ENCODE measurements around the gene REL. TPM values are rescaled to one million over a fixed set of nuclear protein-coding genes. Genes with fewer than 3 reads are reported as not detected.
"Not testable (repeated sequence)": the region's sequence is repeated elsewhere in the genome, so short reads cannot be mapped to it uniquely, and the experiment has no call there.

Gene REL
- total RNA-seq, 1 experiment from 2014 or later, result 6.2 TPM

DNA sequence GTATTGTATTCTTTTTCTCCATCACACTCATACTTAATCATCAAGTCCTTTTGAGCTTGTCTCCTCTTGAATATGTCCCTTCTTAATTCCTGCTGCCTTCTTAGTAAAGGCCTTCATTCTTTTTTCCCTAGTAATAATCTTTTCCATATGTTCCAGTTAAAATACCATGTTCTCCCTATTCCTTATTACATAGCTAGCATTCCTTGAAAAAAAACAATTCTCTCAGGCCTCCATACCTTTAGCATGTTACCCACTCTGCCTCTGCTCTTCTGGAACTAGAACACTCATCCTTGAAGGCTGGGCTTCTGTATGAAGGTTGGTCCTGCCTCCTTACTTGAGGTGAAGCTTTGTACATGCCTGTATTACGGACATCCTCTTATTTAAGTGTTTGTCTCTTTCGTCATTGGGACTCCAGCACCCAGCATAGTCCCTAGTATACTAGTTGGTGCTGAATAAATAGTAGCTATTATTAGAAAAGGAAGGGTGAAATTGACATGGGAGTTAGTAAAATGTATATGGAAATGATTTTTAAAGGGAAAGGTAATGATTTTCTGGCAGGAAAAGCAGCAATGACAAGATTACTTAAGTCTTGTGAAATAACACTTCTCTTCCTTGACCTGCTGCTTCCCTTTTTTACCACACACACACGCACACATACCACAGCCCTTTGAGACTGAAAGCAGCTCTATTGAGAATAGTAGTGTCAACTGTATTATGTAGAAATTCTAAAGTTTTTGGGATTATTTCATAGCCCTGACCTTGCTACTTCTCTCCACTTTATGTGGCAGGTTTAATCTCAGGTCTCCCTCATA, 45.6 kb downstream of the REL start:
- H2AK5ac ChIP-seq (ENCODE audit: insufficient read length, low read length), result no peak overlapping the region
- no peak overlapping the region for H2BK20ac ChIP-seq (ENCODE audit: low read depth, low read length, poor library complexity, severe bottlenecking)
- no peak overlapping the region for H3K4me2 ChIP-seq (ENCODE audit: insufficient read depth, insufficient read length, low read length)
- H4K20me1 ChIP-seq (ENCODE audit: control insufficient read depth, insufficient read depth, insufficient read length), result no peaks in the 10 kb centered on the region
- no peaks in the 10 kb centered on the region for H3K23me2 ChIP-seq (ENCODE audit: insufficient read length, low read depth, low read length, poor library complexity, severe bottlenecking)
- no peak overlapping the region for H3K18ac ChIP-seq (ENCODE audit: insufficient read length, low read depth, low read length)
- H3K27ac Mint-ChIP-seq, result peak overlapping the region in 2 of 3 experiments; percentile 0 to 17; a peak in 2 of 7 replicates
- no peak overlapping the region for H3K56ac ChIP-seq (ENCODE audit: insufficient read length, low read depth, low read length)
- no peaks in the 10 kb centered on the region for H3K9me3 Mint-ChIP-seq
- no peak overlapping the region for H2BK5ac ChIP-seq (ENCODE audit: insufficient read length, low read length)
- no peak overlapping the region for H3K23ac ChIP-seq (ENCODE audit: insufficient read length, low read depth, low read length)
- peaks cover 6% of the 10 kb centered on the region for H3K4me1 ChIP-seq (ENCODE audit: insufficient read depth, low read length)
- no peaks in the 10 kb centered on the region for H3K27me3 ChIP-seq (ENCODE audit: insufficient read depth, low read length)
- H3K36me3 Mint-ChIP-seq (ENCODE audit: insufficient read depth in 1 of 3, low read depth in 3 of 3), result peaks cover 4 to 13% (median 6%) of the 10 kb centered on the region in 3 experiments; a peak in 5 of 7 replicates
- WGBS (ENCODE audit: extremely low coverage, insufficient read length, low lambda C conversion rate), result no CpG with 5 or more reads among the region's 3 CpGs
- no peak overlapping the region for H3K9ac ChIP-seq (ENCODE audit: extremely low read depth, insufficient read length, low read length)
- no peak overlapping the region for H3T11ph ChIP-seq (ENCODE audit: low read length)
- no peak overlapping the region for H2BK120ac ChIP-seq (ENCODE audit: low read depth, low read length, poor library complexity, severe bottlenecking)
- H3K14ac ChIP-seq (ENCODE audit: insufficient read depth, low read length), result no peak overlapping the region
- H3K79me1 ChIP-seq (ENCODE audit: insufficient read depth, low read depth, low read length, poor library complexity, severe bottlenecking), result no peaks in the 10 kb centered on the region
- H4K5ac ChIP-seq (ENCODE audit: insufficient read length, low read depth, low read length), result no peak overlapping the region
- H3K4me3 Mint-ChIP-seq, result no peak overlapping the region
- H3K4me1 Mint-ChIP-seq, result peaks cover 9 to 12% of the 10 kb centered on the region in 2 experiments
- no peaks in the 10 kb centered on the region for H3K79me2 ChIP-seq (ENCODE audit: insufficient read depth, low read length)
- H4K91ac ChIP-seq (ENCODE audit: insufficient read length, low read depth, low read length), result no peak overlapping the region
- no peak overlapping the region for H4K8ac ChIP-seq (replicated peaks; ENCODE audit: insufficient read length, low read depth, low read length)
- no peak overlapping the region for H3K4ac ChIP-seq (ENCODE audit: low read depth, low read length)
- H2AFZ ChIP-seq (ENCODE audit: low read length), result no peak overlapping the region
- H3K27ac ChIP-seq (ENCODE audit: insufficient read length, low read depth, low read length), result no peak overlapping the region
- TF ChIP-seq, protein P1, sequence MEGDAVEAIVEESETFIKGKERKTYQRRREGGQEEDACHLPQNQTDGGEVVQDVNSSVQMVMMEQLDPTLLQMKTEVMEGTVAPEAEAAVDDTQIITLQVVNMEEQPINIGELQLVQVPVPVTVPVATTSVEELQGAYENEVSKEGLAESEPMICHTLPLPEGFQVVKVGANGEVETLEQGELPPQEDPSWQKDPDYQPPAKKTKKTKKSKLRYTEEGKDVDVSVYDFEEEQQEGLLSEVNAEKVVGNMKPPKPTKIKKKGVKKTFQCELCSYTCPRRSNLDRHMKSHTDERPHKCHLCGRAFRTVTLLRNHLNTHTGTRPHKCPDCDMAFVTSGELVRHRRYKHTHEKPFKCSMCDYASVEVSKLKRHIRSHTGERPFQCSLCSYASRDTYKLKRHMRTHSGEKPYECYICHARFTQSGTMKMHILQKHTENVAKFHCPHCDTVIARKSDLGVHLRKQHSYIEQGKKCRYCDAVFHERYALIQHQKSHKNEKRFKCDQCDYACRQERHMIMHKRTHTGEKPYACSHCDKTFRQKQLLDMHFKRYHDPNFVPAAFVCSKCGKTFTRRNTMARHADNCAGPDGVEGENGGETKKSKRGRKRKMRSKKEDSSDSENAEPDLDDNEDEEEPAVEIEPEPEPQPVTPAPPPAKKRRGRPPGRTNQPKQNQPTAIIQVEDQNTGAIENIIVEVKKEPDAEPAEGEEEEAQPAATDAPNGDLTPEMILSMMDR (conservative IDR thresholded peaks at IDR 0.05), result no peak
- H2BK12ac ChIP-seq (ENCODE audit: insufficient read length, low read depth, low read length), result no peak overlapping the region
- DNase-seq, result no peak
- H2BK15ac ChIP-seq (ENCODE audit: low read depth, low read length), result no peak overlapping the region
- H3K27me3 Mint-ChIP-seq (ENCODE audit: low read depth), result no peaks in the 10 kb centered on the region
- H3K9me3 ChIP-seq (ENCODE audit: control insufficient read depth, low read depth, low read length), result no peaks in the 10 kb centered on the region

- DNase-seq; H3T11ph ChIP-seq (ENCODE audit: low read length); H2BK15ac ChIP-seq (ENCODE audit: low read depth, low read length); H3K27me3 ChIP-seq (ENCODE audit: insufficient read depth, low read length); H3K9me3 ChIP-seq (ENCODE audit: control insufficient read depth, low read depth, low read length); H2BK5ac ChIP-seq (ENCODE audit: insufficient read length, low read length); H2BK120ac ChIP-seq (ENCODE audit: low read depth, low read length, poor library complexity, severe bottlenecking); H3K9ac ChIP-seq (ENCODE audit: extremely low read depth, insufficient read length, low read length); H4K8ac ChIP-seq (replicated peaks; ENCODE audit: insufficient read length, low read depth, low read length); H3K4me1 Mint-ChIP-seq; H2AFZ ChIP-seq (ENCODE audit: low read length); H4K5ac ChIP-seq (ENCODE audit: insufficient read length, low read depth, low read length); H4K91ac ChIP-seq (ENCODE audit: insufficient read length, low read depth, low read length); H3K56ac ChIP-seq (ENCODE audit: insufficient read length, low read depth, low read length); H3K79me2 ChIP-seq (ENCODE audit: insufficient read depth, low read length); H3K27ac Mint-ChIP-seq; H3K27ac ChIP-seq (ENCODE audit: insufficient read length, low read depth, low read length); H3K14ac ChIP-seq (ENCODE audit: insufficient read depth, low read length); H2BK20ac ChIP-seq (ENCODE audit: low read depth, low read length, poor library complexity, severe bottlenecking); H3K23me2 ChIP-seq (ENCODE audit: insufficient read length, low read depth, low read length, poor library complexity, severe bottlenecking); H3K4me2 ChIP-seq (ENCODE audit: insufficient read depth, insufficient read length, low read length); H2BK12ac ChIP-seq (ENCODE audit: insufficient read length, low read depth, low read length); H3K4me1 ChIP-seq (ENCODE audit: insufficient read depth, low read length); H3K9me3 Mint-ChIP-seq; H3K4ac ChIP-seq (ENCODE audit: low read depth, low read length); H3K36me3 Mint-ChIP-seq (ENCODE audit: insufficient read depth in 1 of 3, low read depth in 3 of 3); H3K79me1 ChIP-seq (ENCODE audit: insufficient read depth, low read depth, low read length, poor library complexity, severe bottlenecking); H3K4me3 Mint-ChIP-seq; H3K18ac ChIP-seq (ENCODE audit: insufficient read length, low read depth, low read length); H2AK5ac ChIP-seq (ENCODE audit: insufficient read length, low read length); H3K23ac ChIP-seq (ENCODE audit: insufficient read length, low read depth, low read length); H4K20me1 ChIP-seq (ENCODE audit: control insufficient read depth, insufficient read depth, insufficient read length); H3K27me3 Mint-ChIP-seq (ENCODE audit: low read depth): not testable (repeated sequence)
- no CpG with 5 or more reads among the region's 5 CpGs for WGBS (ENCODE audit: extremely low coverage, insufficient read length, low lambda C conversion rate)
Measured at GRCh38 chr2:60932061-60932460, 50.7 kb downstream of the REL start.
